A549 treated with Mapracorat at 1 μM for 4 hours (cell line): ENCODE measurements around the gene TBC1D3K. TPM values are rescaled to one million over a fixed set of nuclear protein-coding genes. Genes with fewer than 3 reads are reported as not detected.

Experiments used
- total RNA-seq: library from RNA; stranded (reverse); fragments of 200-300 nt; extraction: Qiagen RNA extraction; gene quantifications from 5 replicates; pipeline ENCODE4 v1.2.3, GENCODE V29; 2022

The TBC1D3K gene
- not detected in 5 replicates for total RNA-seq

DNA sequence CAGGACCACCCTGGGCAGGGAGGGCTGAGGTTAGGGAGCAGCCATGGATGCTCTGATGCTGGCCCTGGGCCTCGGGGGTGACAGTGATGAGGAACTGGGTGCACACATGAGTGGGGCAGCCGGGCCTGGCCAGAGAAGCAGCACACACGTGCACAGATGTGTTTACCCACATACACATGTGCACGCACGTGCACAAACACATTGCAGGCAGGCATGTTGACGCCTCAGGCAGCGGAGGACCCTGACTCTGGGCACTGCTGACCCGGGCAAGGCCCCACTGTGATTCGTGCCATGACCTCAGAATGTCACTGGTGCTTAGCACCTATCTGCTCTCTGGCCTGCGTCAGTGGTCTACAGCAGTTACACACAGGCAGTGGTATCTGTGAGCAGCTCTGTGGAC, at the start of gene TBC1D3K:
Gene TBC1D3K, plus strand, starts transcription at position 301 of the 400 bp plus-strand sequence. CDS start 1,585 bp downstream, outside the sequence.

Other genes with a start within 250 kb of the TBC1D3K start
- gene HNF1B, start 179.4 kb upstream of the TBC1D3K start, total RNA-seq: 17.4 to 21.8 TPM (median 20.7 TPM) in 5 replicates
- gene TBC1D3L, start 64.6 kb downstream of the TBC1D3K start, total RNA-seq: 10.1 to 14.8 TPM (median 11.5 TPM) in 5 replicates
- gene TBC1D3D, start 79.6 kb downstream of the TBC1D3K start, total RNA-seq: 0.09 to 0.16 TPM in 2 of 5 replicates, not detected in the others
- gene TBC1D3C, start 144.2 kb downstream of the TBC1D3K start, total RNA-seq: not detected in 5 replicates
- gene TBC1D3E, start 203.5 kb downstream of the TBC1D3K start, total RNA-seq: not detected in 5 replicates